Measurements from ENCODE around the gene DCBLD1.

DCBLD1 gene

GRCh38 chr6:117495869-117496268 lies 13.4 kb downstream of the DCBLD1 start:
- Histone ChIP-seq H3K9me3 (ENCODE audit: low read length) (no peaks in the 10 kb centered on the region), H2AFZ (ENCODE audit: low read depth, low read length) (no peak overlapping the region), H3K4me3 (ENCODE audit: low read length) (no peak overlapping the region), H3K4me1 (ENCODE audit: insufficient read depth, low read length) (peaks cover 10% of the 10 kb centered on the region), H3K27me3 (ENCODE audit: insufficient read depth, low read length) (no peaks in the 10 kb centered on the region), H3K36me3 (ENCODE audit: insufficient read depth, low read length) (no peaks in the 10 kb centered on the region)

DNA sequence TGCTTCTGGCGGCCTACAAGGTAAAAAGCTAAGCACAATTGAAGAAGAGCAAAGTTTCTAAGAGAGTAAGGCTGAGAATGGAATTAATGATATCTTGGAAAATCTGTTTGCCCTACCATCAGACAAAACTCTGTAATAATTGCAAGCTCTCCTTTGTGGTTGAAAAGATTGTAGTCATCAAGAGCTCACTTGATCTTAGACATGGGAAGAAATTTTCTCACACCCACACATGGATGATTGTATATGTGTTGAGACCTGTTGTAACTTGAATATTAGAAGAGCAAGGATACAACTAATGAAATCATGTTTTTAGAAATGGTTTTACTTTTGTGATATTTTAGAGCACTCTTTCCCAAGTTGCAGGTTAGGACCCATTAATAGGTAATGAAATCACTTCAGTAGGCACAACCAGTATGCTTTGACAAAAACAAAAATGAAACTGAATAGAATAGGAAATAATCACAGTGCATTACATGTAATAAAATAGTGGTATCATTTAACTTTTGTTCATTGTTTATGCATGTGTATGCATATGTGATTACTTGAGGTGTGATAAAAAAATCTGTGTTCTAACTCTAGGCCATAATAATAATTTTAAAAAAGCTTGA lies 14.0 kb downstream of the DCBLD1 start:
- Histone ChIP-seq H3K27me3 (ENCODE audit: insufficient read depth, low read length) (no peaks in the 10 kb centered on the region), H3K4me1 (ENCODE audit: insufficient read depth, low read length) (peaks cover 10% of the 10 kb centered on the region), H3K36me3 (ENCODE audit: insufficient read depth, low read length) (no peaks in the 10 kb centered on the region), H2AFZ (ENCODE audit: low read depth, low read length) (no peak overlapping the region), H3K4me3 (ENCODE audit: low read length) (no peak overlapping the region), H3K9me3 (ENCODE audit: low read length) (no peaks in the 10 kb centered on the region)

GRCh38 chr6:117497237-117497636 lies 14.8 kb downstream of the DCBLD1 start:
- Histone ChIP-seq H2AFZ (ENCODE audit: low read depth, low read length) (no peak overlapping the region), H3K36me3 (ENCODE audit: insufficient read depth, low read length) (no peaks in the 10 kb centered on the region), H3K4me1 (ENCODE audit: insufficient read depth, low read length) (peaks cover 10% of the 10 kb centered on the region), H3K9me3 (ENCODE audit: low read length) (no peaks in the 10 kb centered on the region), H3K27me3 (ENCODE audit: insufficient read depth, low read length) (no peaks in the 10 kb centered on the region), H3K4me3 (ENCODE audit: low read length) (no peak overlapping the region)

- Histone ChIP-seq H3K27me3 (ENCODE audit: insufficient read depth, low read length) (no peaks in the 10 kb centered on the region), H2AFZ (ENCODE audit: low read depth, low read length) (no peak overlapping the region), H3K9me3 (ENCODE audit: low read length) (no peaks in the 10 kb centered on the region), H3K36me3 (ENCODE audit: insufficient read depth, low read length) (no peaks in the 10 kb centered on the region), H3K4me1 (ENCODE audit: insufficient read depth, low read length) (peaks cover 10% of the 10 kb centered on the region), H3K4me3 (ENCODE audit: low read length) (no peak overlapping the region)
Measured at GRCh38 chr6:117498159-117498558, 15.7 kb downstream of the DCBLD1 start.

DNA sequence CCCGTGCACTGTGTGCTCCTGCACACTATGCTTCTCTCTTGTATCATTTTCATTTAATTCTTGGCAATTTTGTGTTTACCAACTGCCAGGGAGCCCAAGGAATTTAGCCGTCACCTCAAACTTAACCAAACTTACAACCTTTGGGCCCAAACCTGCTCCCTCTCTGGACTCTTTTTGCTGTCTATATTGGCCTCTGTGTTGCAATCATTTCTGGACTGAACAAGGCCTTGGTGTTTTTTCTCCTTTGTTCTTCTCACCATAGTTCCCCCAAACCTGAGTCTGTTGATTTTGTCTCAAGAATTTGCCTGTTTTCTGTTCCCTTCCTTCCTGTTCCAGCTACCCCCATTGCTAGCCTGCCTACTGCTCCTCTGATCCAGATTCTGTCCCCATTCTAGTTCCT lies 19.2 kb downstream of the DCBLD1 start:
- H3K36me3 ChIP-seq (ENCODE audit: insufficient read depth, low read length): no peaks in the 10 kb centered on the region
- no peak overlapping the region for H2AFZ ChIP-seq (ENCODE audit: low read depth, low read length)
- peaks cover 5% of the 10 kb centered on the region for H3K4me1 ChIP-seq (ENCODE audit: insufficient read depth, low read length)
- no peaks in the 10 kb centered on the region for H3K9me3 ChIP-seq (ENCODE audit: low read length)
- no peaks in the 10 kb centered on the region for H3K27me3 ChIP-seq (ENCODE audit: insufficient read depth, low read length)
- H3K4me3 ChIP-seq (ENCODE audit: low read length): no peak overlapping the region

DNA sequence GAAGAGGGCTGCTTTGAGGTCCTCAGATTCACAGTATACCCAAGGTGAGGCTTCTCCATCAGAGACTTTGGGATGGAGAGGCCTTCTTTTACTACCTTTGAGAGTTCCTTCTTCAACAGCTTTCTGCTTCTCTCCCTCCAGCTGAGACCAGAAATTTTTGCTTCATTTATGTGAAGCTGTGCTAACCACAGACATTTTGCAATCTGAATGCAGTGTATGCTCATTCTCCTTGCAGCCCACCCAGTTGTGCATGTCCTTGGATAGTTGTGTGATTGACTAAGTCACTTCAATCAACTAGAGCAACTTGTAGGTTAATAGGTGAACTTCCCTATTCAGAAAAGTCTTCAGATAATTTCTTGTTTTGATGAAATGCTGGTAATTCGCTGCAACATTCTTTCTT lies 20.1 kb downstream of the DCBLD1 start:
- Histone ChIP-seq H3K4me3 (ENCODE audit: low read length) (no peak overlapping the region), H3K27me3 (ENCODE audit: insufficient read depth, low read length) (no peaks in the 10 kb centered on the region), H3K9me3 (ENCODE audit: low read length) (no peaks in the 10 kb centered on the region), H3K4me1 (ENCODE audit: insufficient read depth, low read length) (peaks cover 8% of the 10 kb centered on the region), H3K36me3 (ENCODE audit: insufficient read depth, low read length) (no peaks in the 10 kb centered on the region), H2AFZ (ENCODE audit: low read depth, low read length) (no peak overlapping the region)

GRCh38 chr6:117503211-117503610 lies 20.7 kb downstream of the DCBLD1 start:
- H3K36me3 ChIP-seq (ENCODE audit: insufficient read depth, low read length): no peaks in the 10 kb centered on the region
- H2AFZ ChIP-seq (ENCODE audit: low read depth, low read length): no peak overlapping the region
- H3K9me3 ChIP-seq (ENCODE audit: low read length): no peaks in the 10 kb centered on the region
- H3K27me3 ChIP-seq (ENCODE audit: insufficient read depth, low read length): no peaks in the 10 kb centered on the region
- H3K4me1 ChIP-seq (ENCODE audit: insufficient read depth, low read length): peaks cover 9% of the 10 kb centered on the region
- no peak overlapping the region for H3K4me3 ChIP-seq (ENCODE audit: low read length)

DNA sequence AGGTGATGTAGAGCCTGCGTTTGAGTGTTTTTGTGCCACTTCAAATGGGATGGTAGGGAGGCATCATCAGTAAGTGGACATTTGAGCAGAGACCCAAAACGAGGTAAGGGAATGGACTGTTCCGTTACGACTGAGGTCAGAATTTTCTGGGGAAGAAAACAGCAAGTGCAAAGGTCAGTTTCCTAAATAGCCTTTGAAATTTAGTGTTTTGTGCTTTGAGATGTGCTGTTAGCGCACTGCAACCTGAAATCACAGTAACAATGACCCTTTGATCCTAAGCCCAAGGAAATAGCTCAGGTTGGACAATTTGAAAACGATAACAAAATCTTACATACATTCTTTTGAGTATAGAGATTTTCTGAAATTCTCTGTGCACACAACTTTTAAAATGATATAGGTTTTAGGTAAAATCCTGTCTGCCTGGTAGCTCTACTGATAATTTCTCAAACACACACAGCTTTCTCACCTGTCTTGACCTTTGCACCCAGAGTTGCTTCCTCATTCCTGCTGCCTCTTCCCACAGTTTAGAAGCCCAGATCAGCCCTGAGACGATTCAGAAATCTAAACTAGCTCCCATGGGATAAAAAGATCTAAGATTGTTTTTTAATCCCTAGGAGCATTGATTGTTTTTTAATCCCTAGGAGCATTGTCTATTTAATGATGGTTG lies 22.1 kb downstream of the DCBLD1 start:
- Histone ChIP-seq H3K9me3 (ENCODE audit: low read length) (no peaks in the 10 kb centered on the region), H3K4me3 (ENCODE audit: low read length) (no peak overlapping the region), H2AFZ (ENCODE audit: low read depth, low read length) (no peak overlapping the region), H3K4me1 (ENCODE audit: insufficient read depth, low read length) (peaks cover 9% of the 10 kb centered on the region), H3K36me3 (ENCODE audit: insufficient read depth, low read length) (no peaks in the 10 kb centered on the region), H3K27me3 (ENCODE audit: insufficient read depth, low read length) (no peaks in the 10 kb centered on the region)

- Histone ChIP-seq H3K27me3 (ENCODE audit: insufficient read depth, low read length) (no peaks in the 10 kb centered on the region), H3K36me3 (ENCODE audit: insufficient read depth, low read length) (no peaks in the 10 kb centered on the region), H2AFZ (ENCODE audit: low read depth, low read length) (no peak overlapping the region), H3K4me3 (ENCODE audit: low read length) (no peak overlapping the region), H3K4me1 (ENCODE audit: insufficient read depth, low read length) (peaks cover 9% of the 10 kb centered on the region), H3K9me3 (ENCODE audit: low read length) (no peaks in the 10 kb centered on the region)
Measured at GRCh38 chr6:117505311-117505710, 22.8 kb downstream of the DCBLD1 start.

DNA sequence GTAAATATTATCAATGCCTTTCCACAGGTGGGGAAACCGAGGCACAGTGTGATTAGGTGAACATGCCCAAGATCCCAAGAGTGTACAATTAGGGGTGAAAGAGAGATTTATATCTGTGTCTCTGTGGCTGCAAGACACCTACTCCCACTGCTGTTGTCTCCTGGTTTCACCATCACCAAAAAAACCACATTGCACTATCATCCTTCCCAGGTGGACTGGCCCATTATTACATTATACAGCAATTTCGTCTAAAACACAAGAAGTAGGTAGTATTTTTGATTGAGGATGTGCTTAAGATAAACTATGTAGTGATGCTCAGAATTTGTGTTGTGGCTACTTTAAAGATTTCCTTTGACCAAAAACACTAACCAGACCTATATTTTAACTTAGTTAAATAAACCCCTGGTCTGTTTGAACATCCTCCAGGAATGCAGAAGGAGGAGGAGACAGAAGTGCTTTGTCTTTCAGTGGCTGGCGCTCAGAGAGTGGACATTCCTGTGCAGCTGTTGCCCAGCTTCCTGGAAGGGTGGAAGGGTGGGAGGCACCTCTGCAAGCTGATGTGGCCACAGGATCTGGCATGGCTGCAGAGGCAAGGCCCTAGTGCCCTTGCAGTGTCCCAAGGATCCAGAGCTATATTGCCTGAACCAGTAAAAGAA lies 23.8 kb downstream of the DCBLD1 start:
- H3K36me3 ChIP-seq (ENCODE audit: insufficient read depth, low read length): no peaks in the 10 kb centered on the region

GRCh38 chr6:117506907-117507306 lies 24.4 kb downstream of the DCBLD1 start:
- Histone ChIP-seq H3K9me3 (ENCODE audit: low read length) (no peaks in the 10 kb centered on the region), H3K36me3 (ENCODE audit: insufficient read depth, low read length) (no peaks in the 10 kb centered on the region), H3K4me1 (ENCODE audit: insufficient read depth, low read length) (peaks cover 14% of the 10 kb centered on the region), H2AFZ (ENCODE audit: low read depth, low read length) (no peak overlapping the region), H3K4me3 (ENCODE audit: low read length) (no peak overlapping the region), H3K27me3 (ENCODE audit: insufficient read depth, low read length) (no peaks in the 10 kb centered on the region)

More for the DNA sequence above, 23.8 kb downstream of the DCBLD1 start:
- H3K27me3 ChIP-seq (ENCODE audit: insufficient read depth, low read length): no peaks in the 10 kb centered on the region
- H3K4me3 ChIP-seq (ENCODE audit: low read length): no peak overlapping the region
- peaks cover 9% of the 10 kb centered on the region for H3K4me1 ChIP-seq (ENCODE audit: insufficient read depth, low read length)
- H3K9me3 ChIP-seq (ENCODE audit: low read length): no peaks in the 10 kb centered on the region
- H2AFZ ChIP-seq (ENCODE audit: low read depth, low read length): no peak overlapping the region

- peaks cover 21% of the 10 kb centered on the region for H3K4me1 ChIP-seq (ENCODE audit: insufficient read depth, low read length)
- no peaks in the 10 kb centered on the region for H3K27me3 ChIP-seq (ENCODE audit: insufficient read depth, low read length)
- H3K4me3 ChIP-seq (ENCODE audit: low read length): no peak overlapping the region
- no peaks in the 10 kb centered on the region for H3K9me3 ChIP-seq (ENCODE audit: low read length)
- no peaks in the 10 kb centered on the region for H3K36me3 ChIP-seq (ENCODE audit: insufficient read depth, low read length)
- no peak overlapping the region for H2AFZ ChIP-seq (ENCODE audit: low read depth, low read length)
Measured at GRCh38 chr6:117508450-117508971, 26.0 kb downstream of the DCBLD1 start.

- no peak overlapping the region for H2AFZ ChIP-seq (ENCODE audit: low read depth, low read length)
- no peaks in the 10 kb centered on the region for H3K27me3 ChIP-seq (ENCODE audit: insufficient read depth, low read length)
- H3K4me1 ChIP-seq (ENCODE audit: insufficient read depth, low read length): peaks cover 21% of the 10 kb centered on the region
- H3K4me3 ChIP-seq (ENCODE audit: low read length): no peak overlapping the region
- H3K36me3 ChIP-seq (ENCODE audit: insufficient read depth, low read length): no peaks in the 10 kb centered on the region
- no peaks in the 10 kb centered on the region for H3K9me3 ChIP-seq (ENCODE audit: low read length)
Measured at GRCh38 chr6:117509021-117509420, 26.5 kb downstream of the DCBLD1 start.

Data from neuron (in vitro differentiated cells).